ENCODE results near the gene YTHDF1.

DNA sequence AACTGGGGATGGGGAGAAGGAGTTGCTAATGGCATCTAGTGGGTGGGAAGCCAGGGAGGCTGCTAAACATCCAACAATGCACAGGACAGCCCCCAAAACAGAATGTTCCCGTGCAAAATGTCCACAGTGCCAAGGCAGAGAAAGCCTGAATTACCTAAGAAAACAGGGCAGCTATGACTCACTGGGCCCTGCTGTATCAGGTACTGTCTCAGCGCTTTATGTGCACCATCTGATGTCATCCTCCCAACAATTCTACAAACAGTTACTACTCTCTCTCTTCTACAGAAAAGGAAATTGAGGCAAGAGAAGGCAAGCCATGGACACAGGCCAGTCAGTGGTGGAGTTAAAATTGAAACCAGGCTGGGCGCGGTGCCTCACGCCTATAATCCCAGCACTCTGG is 3.1 kb downstream of the YTHDF1 start:
- TF ChIP-seq CTCF (conservative IDR thresholded peaks at IDR 0.05), result no peak
- no peak for TF ChIP-seq EZH2 (IDR thresholded peaks at IDR 0.05; ENCODE audit: low read depth)
